ENCODE data around the gene OR2V1.

- TF ChIP-seq CTCF (IDR thresholded peaks at IDR 0.05) (no peak), POLR2A (IDR thresholded peaks at IDR 0.05) (no peak)
Measured at GRCh38 chr5:181087309-181087708, 43.7 kb downstream of the OR2V1 start.
